Neutrophil (primary cell): ENCODE data around the gene MIB2.

ENCODE experiments used
- H3K27ac ChIP-seq: fragments of 200-600 bp; sonication (generic); 2 replicates; pipeline ENCODE4 v1.5.1; 2016; ENCODE audit warnings: mild to moderate bottlenecking, moderate library complexity
- H3K27me3 ChIP-seq: fragments of 200-600 bp; sonication (generic); 2 replicates; pipeline ENCODE4 v1.6.0; 2016; ENCODE audit warnings: mild to moderate bottlenecking
- H3K36me3 ChIP-seq: fragments of 200-600 bp; sonication (generic); 2 replicates; pipeline ENCODE4 v1.5.1; 2017
- H3K4me1 ChIP-seq, 2 experiments: fragments of 200-600 bp in 1 of 2; sonication (generic) in 1 of 2; 1 replicate in 1 of 2; 2 replicates in 1 of 2; pipeline versions ENCODE4 v1.5.1 to v1.6.1; 2013 to 2016; ENCODE audit warnings: low read depth in 1 of 2, low read length in 1 of 2, mild to moderate bottlenecking in 1 of 2, moderate library complexity in 1 of 2; ENCODE audit not compliant: control insufficient read depth in 1 of 2, insufficient read depth in 1 of 2
- H3K4me3 ChIP-seq, 2 experiments: fragments of 200-600 bp in 1 of 2; sonication (generic) in 1 of 2; 1 replicate in 1 of 2; 2 replicates in 1 of 2; pipeline ENCODE4 v1.5.1; 2013 to 2016; ENCODE audit warnings: low read depth in 1 of 2, low read length in 1 of 2, mild to moderate bottlenecking in 1 of 2, moderate library complexity in 1 of 2
- H3K9me3 ChIP-seq: fragments of 200-600 bp; sonication (generic); 2 replicates; pipeline ENCODE4 v1.5.1; 2016
- TF ChIP-seq, protein P1 (sequence below): fragments of 200-600 bp; sonication (generic); IDR thresholded peaks from 2 replicates; pipeline ENCODE4 v1.5.1; 2016; ENCODE audit warnings: antibody characterized with exemption

Gene MIB2

DNA sequence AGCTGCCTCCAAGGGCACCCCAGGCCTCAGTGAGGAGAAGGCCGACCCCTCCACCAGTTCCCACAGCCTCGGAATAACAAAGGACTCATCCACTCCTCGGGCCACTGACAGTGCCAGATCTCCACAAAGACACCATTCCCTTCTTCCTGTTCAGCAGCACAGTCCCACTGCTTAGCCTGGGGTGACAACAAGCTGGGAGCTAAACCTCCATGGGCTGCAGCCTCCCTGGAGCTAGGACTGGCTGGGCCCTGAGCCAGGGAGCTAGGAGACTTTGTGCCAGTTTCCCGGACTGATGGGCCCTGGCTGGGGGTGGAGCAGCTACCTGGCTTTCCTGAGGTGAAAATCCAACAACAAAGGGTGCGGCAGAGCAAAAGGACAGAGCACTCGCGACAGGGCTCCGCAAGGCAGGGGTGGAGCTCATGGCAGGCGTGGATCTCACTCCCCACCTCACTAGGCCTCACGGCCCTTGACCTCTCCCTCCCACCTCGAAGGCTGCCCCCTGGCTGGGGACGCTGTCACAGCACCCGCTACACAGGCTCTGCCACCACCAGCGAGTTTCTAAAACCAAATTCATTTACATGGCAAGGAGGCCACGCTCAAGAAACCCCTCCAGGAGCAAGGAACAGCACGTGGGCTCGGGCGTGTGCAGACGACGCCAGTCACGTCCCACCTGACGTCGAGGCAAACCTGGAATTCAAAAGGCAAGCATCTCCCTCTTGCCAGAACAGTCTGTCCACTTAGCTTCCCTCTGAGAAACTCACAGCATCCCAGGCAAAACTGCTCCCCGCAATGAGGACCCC, 63.5 kb downstream of the MIB2 start:
- TF ChIP-seq, protein P1, sequence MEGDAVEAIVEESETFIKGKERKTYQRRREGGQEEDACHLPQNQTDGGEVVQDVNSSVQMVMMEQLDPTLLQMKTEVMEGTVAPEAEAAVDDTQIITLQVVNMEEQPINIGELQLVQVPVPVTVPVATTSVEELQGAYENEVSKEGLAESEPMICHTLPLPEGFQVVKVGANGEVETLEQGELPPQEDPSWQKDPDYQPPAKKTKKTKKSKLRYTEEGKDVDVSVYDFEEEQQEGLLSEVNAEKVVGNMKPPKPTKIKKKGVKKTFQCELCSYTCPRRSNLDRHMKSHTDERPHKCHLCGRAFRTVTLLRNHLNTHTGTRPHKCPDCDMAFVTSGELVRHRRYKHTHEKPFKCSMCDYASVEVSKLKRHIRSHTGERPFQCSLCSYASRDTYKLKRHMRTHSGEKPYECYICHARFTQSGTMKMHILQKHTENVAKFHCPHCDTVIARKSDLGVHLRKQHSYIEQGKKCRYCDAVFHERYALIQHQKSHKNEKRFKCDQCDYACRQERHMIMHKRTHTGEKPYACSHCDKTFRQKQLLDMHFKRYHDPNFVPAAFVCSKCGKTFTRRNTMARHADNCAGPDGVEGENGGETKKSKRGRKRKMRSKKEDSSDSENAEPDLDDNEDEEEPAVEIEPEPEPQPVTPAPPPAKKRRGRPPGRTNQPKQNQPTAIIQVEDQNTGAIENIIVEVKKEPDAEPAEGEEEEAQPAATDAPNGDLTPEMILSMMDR, result no peak
- no peak overlapping the region for H3K27ac ChIP-seq
- no peaks in the 10 kb centered on the region for H3K27me3 ChIP-seq
- H3K36me3 ChIP-seq, result peaks cover 23% of the 10 kb centered on the region
- no peaks in the 10 kb centered on the region for H3K9me3 ChIP-seq
- peaks cover 0 to 2% of the 10 kb centered on the region in 2 experiments for H3K4me1 ChIP-seq
- H3K4me3 ChIP-seq, result no peak overlapping the region
